ENCODE results near the gene ADORA2B.
A peak's percentile ranks its signal among the peaks of the same experiment; 100 is the strongest.

ADORA2B gene

GRCh38 chr17:15921640-15922039 lies 23.3 kb upstream of the ADORA2B start:
- ChIA-PET CTCF (interaction anchor here (0.7 kb wide), 1 partner anchor 18 kb away, joined by 3 read pairs; no protein-coding TSS in a partner anchor), POLR2A (no interaction called here)
- TF ChIP-seq YY2 (tag by site-specific recombination; IDR thresholded peaks at IDR 0.05): no peak
- no peak for TF ChIP-seq ZBTB11 (tag by site-specific recombination; conservative IDR thresholded peaks at IDR 0.05; ENCODE audit: low read depth)
- peak; percentile 71; the same call in 1 of the 2 replicates for TF ChIP-seq TRIM28 (IDR thresholded peaks at IDR 0.05; ENCODE audit: borderline replicate concordance, low read length)
- TF ChIP-seq ZNF580 (tag by site-specific recombination; IDR thresholded peaks at IDR 0.05): peak; percentile 32; the same call in 1 of the 2 replicates
- TF ChIP-seq ZNF623 (tag by site-specific recombination; IDR thresholded peaks at IDR 0.05): no peak
- 0 out of 2 replicates have a peak, but pooled peaks have one; percentile 53 for TF ChIP-seq ZNF280D (tag by site-specific recombination; IDR thresholded peaks at IDR 0.05)
- TF ChIP-seq SETDB1 (IDR thresholded peaks at IDR 0.05; ENCODE audit: insufficient read length, low read length): peak; percentile 73
- no peak for TF ChIP-seq ZNF521 (tag by site-specific recombination; IDR thresholded peaks at IDR 0.05)
- no peak for TF ChIP-seq ZNF223 (tag by site-specific recombination; IDR thresholded peaks at IDR 0.05)
- TF ChIP-seq GFI1B (tag by site-specific recombination; IDR thresholded peaks at IDR 0.05): no peak
- TF ChIP-seq ZNF600 (tag by site-specific recombination; IDR thresholded peaks at IDR 0.05): no peak
- no peaks in the 10 kb centered on the region for H3K9me3 ChIP-seq (ENCODE audit: control insufficient read depth, insufficient read depth, low read depth, low read length)
- no peak overlapping the region for H3K4me3 ChIP-seq (ENCODE audit: low read depth, low read length)
- no peak overlapping the region for H3K27ac ChIP-seq (ENCODE audit: extremely low read depth, low read depth, low read length)
- no peaks in the 10 kb centered on the region for H3K36me3 ChIP-seq (ENCODE audit: control insufficient read depth in 2 of 2, insufficient read depth in 1 of 2, low read length in 2 of 2)
- no peaks in the 10 kb centered on the region for H3K4me1 ChIP-seq (ENCODE audit: control insufficient read depth, insufficient read depth, low read length)

GRCh38 chr17:15922586-15922985 lies 22.3 kb upstream of the ADORA2B start:
- Histone ChIP-seq H3K4me1 (ENCODE audit: control insufficient read depth, insufficient read depth, low read length) (no peaks in the 10 kb centered on the region), H3K36me3 (ENCODE audit: control insufficient read depth in 2 of 2, insufficient read depth in 1 of 2, low read length in 2 of 2) (no peaks in the 10 kb centered on the region), H3K27ac (ENCODE audit: extremely low read depth, low read depth, low read length) (no peak overlapping the region), H3K9me3 (ENCODE audit: control insufficient read depth, insufficient read depth, low read depth, low read length) (no peaks in the 10 kb centered on the region), H3K4me3 (ENCODE audit: low read depth, low read length) (no peak overlapping the region)
- CTCF ChIA-PET: no interaction called here
- POLR2A ChIA-PET: no interaction called here
- TF ChIP-seq HIC1 (tag by site-specific recombination; IDR thresholded peaks at IDR 0.05) (no peak), SETDB1 (IDR thresholded peaks at IDR 0.05; ENCODE audit: insufficient read length, low read length) (no peak), ZBTB7A (tag by site-specific recombination; IDR thresholded peaks at IDR 0.05; ENCODE audit: low read depth) (no peak), MYNN (tag by site-specific recombination; IDR thresholded peaks at IDR 0.05; ENCODE audit: borderline replicate concordance) (no peak), ZNF585B (tag by site-specific recombination; IDR thresholded peaks at IDR 0.05) (no peak), RBAK (tag by site-specific recombination; IDR thresholded peaks at IDR 0.05) (no peak), ZNF248 (tag by site-specific recombination; IDR thresholded peaks at IDR 0.05) (no peak), ZNF423 (tag by site-specific recombination; IDR thresholded peaks at IDR 0.05) (no peak), IKZF3 (tag by site-specific recombination; IDR thresholded peaks at IDR 0.05) (no peak), ZNF561 (tag by site-specific recombination; IDR thresholded peaks at IDR 0.05; ENCODE audit: borderline replicate concordance) (no peak), GLI4 (tag by site-specific recombination; IDR thresholded peaks at IDR 0.05) (no peak), MZF1 (tag by site-specific recombination; IDR thresholded peaks at IDR 0.05; ENCODE audit: borderline replicate concordance) (no peak), ZNF768 (tag by site-specific recombination; IDR thresholded peaks at IDR 0.05) (no peak), ZNF302 (tag by site-specific recombination; IDR thresholded peaks at IDR 0.05; ENCODE audit: low read depth) (no peak), ZSCAN4 (tag by site-specific recombination; IDR thresholded peaks at IDR 0.05) (no peak)

All from HEK293 (cell line).